ENCODE data around the gene TMEM52. TPM values are rescaled to one million over a fixed set of nuclear protein-coding genes. Genes with fewer than 3 reads are reported as not detected.

Gene TMEM52
- total and polyA plus RNA-seq, 9 of the 15 experiments (the other 6 are each of a cell fraction or from before 2014, with no cell fraction given) = 0.37 to 22.5 (median 6.8) TPM

- TF ChIP-seq, protein P1, sequence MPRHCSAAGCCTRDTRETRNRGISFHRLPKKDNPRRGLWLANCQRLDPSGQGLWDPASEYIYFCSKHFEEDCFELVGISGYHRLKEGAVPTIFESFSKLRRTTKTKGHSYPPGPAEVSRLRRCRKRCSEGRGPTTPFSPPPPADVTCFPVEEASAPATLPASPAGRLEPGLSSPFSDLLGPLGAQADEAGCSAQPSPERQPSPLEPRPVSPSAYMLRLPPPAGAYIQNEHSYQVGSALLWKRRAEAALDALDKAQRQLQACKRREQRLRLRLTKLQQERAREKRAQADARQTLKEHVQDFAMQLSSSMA (CRISPR knock-in tag; IDR thresholded peaks at IDR 0.05) = no peak
- TF ChIP-seq XRCC3 (IDR thresholded peaks at IDR 0.05) = no peak
- 0 out of 2 replicates have a peak, but pooled peaks have one; percentile 74 for TF ChIP-seq ZNF197 (CRISPR knock-in tag; IDR thresholded peaks at IDR 0.05; ENCODE audit: low read depth)
- TF ChIP-seq NFIX (CRISPR knock-in tag; IDR thresholded peaks at IDR 0.05; ENCODE audit: low read depth) = no peak
- TF ChIP-seq ZNF584 (CRISPR knock-in tag; IDR thresholded peaks at IDR 0.05; ENCODE audit: low read depth) = no peak
- TF ChIP-seq NCOR1 (IDR thresholded peaks at IDR 0.05) = peak; percentile 88
- no peak for TF ChIP-seq ZNF143 (CRISPR knock-in tag; IDR thresholded peaks at IDR 0.05)
- 0 out of 2 replicates have a peak, but pooled peaks have one; percentile 19 for TF ChIP-seq TOE1 (IDR thresholded peaks at IDR 0.05; ENCODE audit: borderline replicate concordance)
- TF ChIP-seq TOE1 (CRISPR knock-in tag; IDR thresholded peaks at IDR 0.05; ENCODE audit: borderline replicate concordance, low read depth) = no peak
- peak in 1 of 2 experiments; percentile 39; a peak in 1 of 3 replicates for TF ChIP-seq CBX3 (IDR thresholded peaks at IDR 0.05; ENCODE audit: borderline replicate concordance in 1 of 2, low read length in 2 of 2)
- no peak for TF ChIP-seq KLF1 (tag; IDR thresholded peaks at IDR 0.05)
- no peak for TF ChIP-seq CHCHD3 (CRISPR knock-in tag; IDR thresholded peaks at IDR 0.05)
- TF ChIP-seq ILK (tag; IDR thresholded peaks at IDR 0.05; ENCODE audit: borderline replicate concordance, low read depth) = no peak
- TF ChIP-seq, protein P2, sequence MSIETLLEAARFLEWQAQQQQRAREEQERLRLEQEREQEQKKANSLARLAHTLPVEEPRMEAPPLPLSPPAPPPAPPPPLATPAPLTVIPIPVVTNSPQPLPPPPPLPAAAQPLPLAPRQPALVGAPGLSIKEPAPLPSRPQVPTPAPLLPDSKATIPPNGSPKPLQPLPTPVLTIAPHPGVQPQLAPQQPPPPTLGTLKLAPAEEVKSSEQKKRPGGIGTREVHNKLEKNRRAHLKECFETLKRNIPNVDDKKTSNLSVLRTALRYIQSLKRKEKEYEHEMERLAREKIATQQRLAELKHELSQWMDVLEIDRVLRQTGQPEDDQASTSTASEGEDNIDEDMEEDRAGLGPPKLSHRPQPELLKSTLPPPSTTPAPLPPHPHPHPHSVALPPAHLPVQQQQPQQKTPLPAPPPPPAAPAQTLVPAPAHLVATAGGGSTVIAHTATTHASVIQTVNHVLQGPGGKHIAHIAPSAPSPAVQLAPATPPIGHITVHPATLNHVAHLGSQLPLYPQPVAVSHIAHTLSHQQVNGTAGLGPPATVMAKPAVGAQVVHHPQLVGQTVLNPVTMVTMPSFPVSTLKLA (conservative IDR thresholded peaks at IDR 0.05) = peak in 1 of 2 experiments; percentile 49; a peak in 2 of 4 replicates
- TF ChIP-seq SMAD1 (IDR thresholded peaks at IDR 0.05; ENCODE audit: low read depth, low read length, partially characterized antibody) = peak; percentile 60
- peak in 1 of 2 experiments; percentile 50; a peak in 1 of 4 replicates for TF ChIP-seq FOXK2 (conservative IDR thresholded peaks at IDR 0.05 in 1 of 2, IDR thresholded peaks at IDR 0.05 in 1 of 2; ENCODE audit: low read depth in 2 of 2)
- no peak for TF ChIP-seq JUNB (CRISPR knock-in tag; conservative IDR thresholded peaks at IDR 0.05)
- TF ChIP-seq BCL6 (CRISPR knock-in tag; IDR thresholded peaks at IDR 0.05) = no peak
- TF ChIP-seq, protein P3, sequence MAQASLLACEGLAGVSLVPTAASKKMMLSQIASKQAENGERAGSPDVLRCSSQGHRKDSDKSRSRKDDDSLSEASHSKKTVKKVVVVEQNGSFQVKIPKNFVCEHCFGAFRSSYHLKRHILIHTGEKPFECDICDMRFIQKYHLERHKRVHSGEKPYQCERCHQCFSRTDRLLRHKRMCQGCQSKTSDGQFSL (CRISPR knock-in tag; IDR thresholded peaks at IDR 0.05) = no peak
- TF ChIP-seq, protein P3 (tag; IDR thresholded peaks at IDR 0.05) = no peak
- no peak for TF ChIP-seq NFXL1 (CRISPR knock-in tag; IDR thresholded peaks at IDR 0.05)
- TF ChIP-seq, protein P4, sequence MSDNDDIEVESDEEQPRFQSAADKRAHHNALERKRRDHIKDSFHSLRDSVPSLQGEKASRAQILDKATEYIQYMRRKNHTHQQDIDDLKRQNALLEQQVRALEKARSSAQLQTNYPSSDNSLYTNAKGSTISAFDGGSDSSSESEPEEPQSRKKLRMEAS (CRISPR knock-in tag; IDR thresholded peaks at IDR 0.05) = no peak
- no peak for TF ChIP-seq ZNF696 (CRISPR knock-in tag; conservative IDR thresholded peaks at IDR 0.05)
- no peak for TF ChIP-seq ZNF764 (CRISPR knock-in tag; IDR thresholded peaks at IDR 0.05; ENCODE audit: low read depth)
Observed at GRCh38 chr1:1883092-1883873, 35.8 kb downstream of the TMEM52 start (continued).

All from K562 (cell line).